BE2C (cell line): ENCODE measurements around the gene CHRNA10. TPM values are rescaled to one million over a fixed set of nuclear protein-coding genes. Genes with fewer than 3 reads are reported as not detected.

ENCODE experiments used
- DNase-seq: peaks from one replicate; pipeline ENCODE4 v3.0.0-alpha.2; 2020
- H3K27me3 ChIP-seq: fragments of 250-450 bp; sonication (Bioruptor Pico); 2 replicates; pipeline ENCODE4 v1.5.1; 2020; ENCODE audit warnings: mild to moderate bottlenecking
- H3K36me3 ChIP-seq: fragments of 250-450 bp; sonication (Bioruptor Pico); 2 replicates; pipeline ENCODE4 v1.5.1; 2020; ENCODE audit warnings: mild to moderate bottlenecking
- H3K4me1 ChIP-seq: fragments of 250-450 bp; sonication (Bioruptor Pico); 2 replicates; pipeline ENCODE4 v1.5.1; 2020
- H3K4me3 ChIP-seq: 2 replicates; pipeline ENCODE4 v1.5.1; 2011; ENCODE audit warnings: low read depth, low read length
- H3K9me3 ChIP-seq: fragments of 250-450 bp; sonication (Bioruptor Pico); 2 replicates; pipeline ENCODE4 v1.5.1; 2020
- polyA plus RNA-seq: library from polyadenylated mRNA; unstranded; fragments of >200 nt; gene quantifications from one replicate; pipeline ENCODE4 v1.2.1, GENCODE V29; 2012; ENCODE audit warnings: low read depth, missing spikeins; ENCODE audit not compliant: insufficient read length, insufficient read depth
- TF ChIP-seq, protein P1 (sequence below): IDR thresholded peaks from 2 replicates; pipeline ENCODE4 v1.5.1; 2012; ENCODE audit warnings: mild to moderate bottlenecking, low read depth, low read length

Gene CHRNA10
- 0.82 TPM for polyA plus RNA-seq

DNA sequence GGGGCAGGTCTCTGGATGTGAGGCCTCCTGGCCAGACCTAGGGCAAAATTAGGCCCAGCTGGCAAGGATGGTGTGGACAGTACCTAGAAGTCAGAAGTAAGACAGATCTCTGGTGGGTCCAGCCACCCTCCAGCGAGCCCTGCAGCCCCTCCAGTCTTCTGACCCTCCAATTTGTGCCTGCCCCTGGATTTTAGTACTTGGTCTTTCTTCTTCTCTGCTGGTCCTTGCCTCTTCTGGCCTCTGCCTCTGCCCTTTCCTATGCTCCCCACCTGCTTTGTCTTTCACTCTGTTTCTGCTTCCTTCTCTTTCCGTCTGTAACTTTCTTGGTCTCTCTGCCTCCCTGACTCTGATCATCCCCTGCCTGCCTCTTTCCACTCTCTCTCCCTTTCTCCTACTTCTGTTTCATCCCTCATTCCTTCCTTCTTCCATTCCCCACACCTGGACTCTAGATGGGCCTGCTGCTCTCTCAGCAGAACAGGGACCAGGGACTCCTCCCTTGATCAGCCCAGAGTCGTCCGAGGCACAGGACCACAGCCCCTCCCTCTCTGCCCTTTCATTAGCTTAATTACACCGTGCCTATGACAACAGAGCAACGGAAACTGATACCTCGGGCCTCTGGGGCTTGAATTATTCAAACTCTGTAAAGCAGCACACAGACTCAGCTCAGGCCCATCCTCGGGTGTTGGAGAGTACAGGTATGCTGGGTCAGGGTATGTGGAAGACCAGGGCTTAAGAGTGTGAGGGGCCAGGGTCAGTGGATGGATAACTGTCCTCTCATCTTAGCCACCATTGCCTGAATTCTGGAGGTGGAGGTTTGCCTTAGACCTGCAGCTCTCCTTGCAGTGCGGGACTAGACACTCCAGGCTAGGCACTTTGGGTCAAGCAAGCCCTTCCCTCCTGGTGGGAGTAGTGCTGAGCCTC is at the start of gene CHRNA10:
TSS of gene CHRNA10 (minus strand) at position 51 of the 921 bp plus-strand sequence. CDS start 72 bp downstream, outside the sequence.
- TF ChIP-seq, protein P1, sequence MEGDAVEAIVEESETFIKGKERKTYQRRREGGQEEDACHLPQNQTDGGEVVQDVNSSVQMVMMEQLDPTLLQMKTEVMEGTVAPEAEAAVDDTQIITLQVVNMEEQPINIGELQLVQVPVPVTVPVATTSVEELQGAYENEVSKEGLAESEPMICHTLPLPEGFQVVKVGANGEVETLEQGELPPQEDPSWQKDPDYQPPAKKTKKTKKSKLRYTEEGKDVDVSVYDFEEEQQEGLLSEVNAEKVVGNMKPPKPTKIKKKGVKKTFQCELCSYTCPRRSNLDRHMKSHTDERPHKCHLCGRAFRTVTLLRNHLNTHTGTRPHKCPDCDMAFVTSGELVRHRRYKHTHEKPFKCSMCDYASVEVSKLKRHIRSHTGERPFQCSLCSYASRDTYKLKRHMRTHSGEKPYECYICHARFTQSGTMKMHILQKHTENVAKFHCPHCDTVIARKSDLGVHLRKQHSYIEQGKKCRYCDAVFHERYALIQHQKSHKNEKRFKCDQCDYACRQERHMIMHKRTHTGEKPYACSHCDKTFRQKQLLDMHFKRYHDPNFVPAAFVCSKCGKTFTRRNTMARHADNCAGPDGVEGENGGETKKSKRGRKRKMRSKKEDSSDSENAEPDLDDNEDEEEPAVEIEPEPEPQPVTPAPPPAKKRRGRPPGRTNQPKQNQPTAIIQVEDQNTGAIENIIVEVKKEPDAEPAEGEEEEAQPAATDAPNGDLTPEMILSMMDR, result no peak
- no peak within 1 kb of the TSS for H3K4me3 ChIP-seq
- peaks cover 9% of the 10 kb centered on the region for H3K36me3 ChIP-seq
- no peaks in the 10 kb centered on the region for H3K9me3 ChIP-seq
- H3K27me3 ChIP-seq, result no peaks in the 10 kb centered on the region
- no peak for DNase-seq
- no peaks in the 10 kb centered on the region for H3K4me1 ChIP-seq

DNA sequence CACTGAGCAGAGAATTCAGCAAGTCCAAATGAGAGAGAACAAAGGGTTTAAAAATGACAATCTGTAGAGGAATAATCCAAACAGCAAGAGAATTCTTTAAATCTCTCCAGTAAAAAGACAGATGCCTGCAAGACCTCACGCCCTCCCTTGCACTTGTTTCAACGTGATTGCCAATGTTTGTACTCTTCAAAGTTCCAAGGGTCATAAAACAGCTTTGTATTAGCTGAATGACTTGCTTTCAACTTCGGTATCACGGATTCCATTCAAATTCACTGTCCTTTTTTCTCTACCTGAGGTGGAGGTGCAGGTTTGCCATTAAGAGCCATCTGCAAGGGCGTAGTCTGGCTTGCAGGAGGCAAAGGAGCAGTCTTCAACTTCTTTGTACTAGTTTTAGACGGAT is 41.1 kb upstream of the CHRNA10 start:
- no peak for DNase-seq
- peaks cover 23% of the 10 kb centered on the region for H3K36me3 ChIP-seq
- H3K9me3 ChIP-seq, result no peaks in the 10 kb centered on the region
- TF ChIP-seq, protein P1, result no peak
- H3K4me1 ChIP-seq, result no peaks in the 10 kb centered on the region
- H3K4me3 ChIP-seq, result no peak overlapping the region
- no peaks in the 10 kb centered on the region for H3K27me3 ChIP-seq

GRCh38 chr11:3710485-3711259 is 39.5 kb upstream of the CHRNA10 start:
- no peak for DNase-seq
- Histone ChIP-seq H3K9me3 (no peaks in the 10 kb centered on the region), H3K4me1 (no peaks in the 10 kb centered on the region), H3K4me3 (no peak overlapping the region), H3K36me3 (peaks cover 17% of the 10 kb centered on the region), H3K27me3 (no peaks in the 10 kb centered on the region)
- TF ChIP-seq, protein P1, result no peak

- Histone ChIP-seq H3K4me3 (no peak overlapping the region), H3K4me1 (no peaks in the 10 kb centered on the region), H3K9me3 (no peaks in the 10 kb centered on the region), H3K36me3 (peaks cover 23% of the 10 kb centered on the region), H3K27me3 (no peaks in the 10 kb centered on the region)
- TF ChIP-seq, protein P1, result no peak
- DNase-seq, result no peak
Observed at GRCh38 chr11:3709977-3710376, 38.8 kb upstream of the CHRNA10 start.

DNA sequence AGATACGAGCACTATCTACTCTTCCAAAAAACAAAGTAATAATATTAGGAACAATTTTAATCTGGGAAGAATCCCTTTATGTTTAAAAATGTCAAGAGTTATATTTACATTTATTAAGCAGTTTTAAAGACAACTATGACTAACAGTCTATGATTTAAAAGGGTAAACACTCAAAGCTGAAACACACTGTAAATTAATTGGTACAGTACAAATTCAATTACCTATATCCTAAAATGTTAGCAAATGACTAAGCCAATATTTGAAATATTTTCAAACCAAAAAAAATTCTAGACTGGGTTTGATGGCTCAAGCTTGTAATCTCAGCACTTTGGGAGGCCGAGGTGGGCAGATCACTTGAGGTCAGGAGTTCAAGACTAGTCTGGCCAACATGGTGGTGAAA is 36.0 kb upstream of the CHRNA10 start:
- H3K27me3 ChIP-seq, result no peaks in the 10 kb centered on the region
- no peak for DNase-seq
- no peaks in the 10 kb centered on the region for H3K4me1 ChIP-seq
- H3K9me3 ChIP-seq, result no peaks in the 10 kb centered on the region
- H3K4me3 ChIP-seq, result no peak overlapping the region
- TF ChIP-seq, protein P1, result no peak
- H3K36me3 ChIP-seq, result peaks cover 18% of the 10 kb centered on the region
